HG03103 (cell line): Measurements from ENCODE around the gene MROH2A.
"Not testable (repeated sequence)": the region's sequence is repeated elsewhere in the genome, so short reads cannot be mapped to it uniquely, and the experiment has no call there.

Experiments
- ATAC-seq: cut with Tn5 transposase; IDR thresholded peaks from one replicate; pipeline ENCODE4 v1.9.1; 2021; ENCODE audit warnings: low read depth; ENCODE audit not compliant: unreplicated experiment

MROH2A gene

GRCh38 chr2:233850745-233851144, 72.6 kb downstream of the MROH2A start:
- no peak for ATAC-seq

DNA sequence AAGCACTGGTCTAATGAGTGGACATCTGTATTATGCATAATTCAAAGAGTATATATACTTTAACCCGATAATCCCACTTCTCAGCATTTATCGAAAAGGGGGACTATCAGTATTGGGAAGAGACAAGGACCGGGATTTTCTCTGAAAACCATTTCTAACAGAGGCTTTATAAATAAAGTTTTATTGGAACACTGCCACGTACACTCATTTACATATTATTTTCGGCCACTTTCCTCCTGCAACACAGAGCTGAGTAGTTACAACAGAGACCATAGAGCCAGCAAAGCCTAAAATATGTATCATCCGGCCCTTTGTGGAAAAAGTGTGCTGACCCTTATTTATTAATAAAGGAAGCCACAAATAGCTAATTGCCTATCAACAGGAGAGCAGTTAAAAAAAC, 73.0 kb downstream of the MROH2A start:
- no peak for ATAC-seq

- ATAC-seq = no peak
These were observed 73.9 kb downstream of the MROH2A start for GRCh38 chr2:233852056-233852455.

GRCh38 chr2:233853353-233853752, 75.2 kb downstream of the MROH2A start:
- no peak for ATAC-seq

- ATAC-seq = no peak
These were observed 75.7 kb downstream of the MROH2A start for GRCh38 chr2:233853883-233854240.

GRCh38 chr2:233854241-233854981, 76.3 kb downstream of the MROH2A start, which contains the start of gene HJURP:
Gene HJURP (minus strand): TSS chr2:233854535. CDS start chr2:233854500, 35 bp downstream.
- ATAC-seq = peak; percentile 97

GRCh38 chr2:233855345-233855744, 77.2 kb downstream of the MROH2A start:
- no peak for ATAC-seq

- no peak for ATAC-seq
These were observed 78.1 kb downstream of the MROH2A start for GRCh38 chr2:233856184-233856583.

GRCh38 chr2:233857511-233858141, 79.5 kb downstream of the MROH2A start:
- ATAC-seq = no peak

DNA sequence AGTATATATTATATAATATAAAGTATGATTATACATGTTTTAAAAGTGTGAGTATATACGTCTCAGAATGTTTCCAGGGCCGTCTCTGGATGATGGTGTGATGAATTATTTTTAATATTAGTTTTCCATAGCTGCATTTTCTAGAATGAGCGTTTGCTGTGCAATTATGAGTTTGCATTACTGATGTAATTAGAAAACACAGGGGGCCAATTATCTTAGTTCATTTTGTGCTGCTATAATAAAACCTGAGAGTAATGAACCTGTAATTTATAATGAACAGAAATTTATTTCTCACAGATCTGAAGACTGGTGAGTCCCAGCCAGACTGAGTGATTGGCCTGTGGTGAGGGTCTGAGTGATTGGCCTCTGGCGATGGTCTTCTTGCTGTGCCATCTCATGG, 80.2 kb downstream of the MROH2A start:
- ATAC-seq = no peak

DNA sequence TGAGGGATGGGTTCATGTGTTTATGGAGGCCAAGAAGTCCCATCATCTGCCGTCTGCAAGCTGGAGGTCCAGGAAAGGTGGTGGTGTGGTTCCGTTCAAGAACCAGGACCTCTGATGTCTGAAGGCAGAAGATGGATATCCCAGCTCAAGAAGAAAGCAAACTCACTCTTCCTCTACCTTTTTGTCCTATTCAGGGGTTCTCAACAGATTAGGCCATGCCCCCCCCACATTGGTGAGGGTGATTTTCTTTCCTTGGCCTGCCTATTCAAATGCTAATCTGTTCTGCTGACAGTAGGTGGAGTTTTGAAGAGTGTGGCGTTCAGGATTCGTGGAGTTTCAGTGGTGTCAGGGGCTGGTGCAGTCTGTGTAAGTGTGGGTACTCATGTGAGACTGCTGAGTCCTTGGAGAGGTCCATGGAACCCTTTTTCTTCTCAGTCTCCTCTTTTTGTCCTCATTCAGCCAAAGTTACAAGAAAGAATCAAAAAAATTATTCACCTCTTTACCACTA, 84.2 kb downstream of the MROH2A start:
- ATAC-seq = no peak

GRCh38 chr2:233865838-233866237, 87.7 kb downstream of the MROH2A start:
- no peak for ATAC-seq

- no peak for ATAC-seq
These were observed 88.3 kb downstream of the MROH2A start for GRCh38 chr2:233866479-233866878.

DNA sequence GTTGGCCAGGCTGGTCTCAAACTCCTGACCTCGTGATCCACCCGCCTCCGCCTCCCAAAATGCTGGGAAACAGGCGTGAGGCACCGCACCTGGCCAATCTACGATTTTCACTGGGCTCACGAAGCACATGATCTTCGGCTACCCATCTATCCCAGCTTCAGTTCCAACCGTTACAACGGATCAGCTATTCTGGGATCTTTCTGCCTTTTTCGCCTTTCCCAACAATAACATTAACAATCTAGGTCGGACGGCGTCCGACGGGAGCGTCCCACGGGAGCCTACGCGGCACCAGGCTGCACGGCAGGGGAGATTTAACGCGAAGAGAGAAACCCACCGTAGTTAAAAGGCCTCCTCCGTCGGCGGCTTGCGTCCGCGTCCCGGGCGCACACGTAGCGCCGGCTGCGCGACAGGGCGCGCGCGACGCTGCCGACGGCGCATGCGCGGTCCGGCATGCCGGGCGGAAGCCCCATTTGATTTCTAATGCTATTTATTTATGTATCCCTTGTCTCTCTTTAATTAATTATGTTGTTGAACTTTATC, 89.9 kb downstream of the MROH2A start, which contains the start of gene MSL3B:
TSS of gene MSL3B (minus strand) at position 394 of the 540 bp plus-strand sequence.
- no peak for ATAC-seq

GRCh38 chr2:233871432-233871831, 93.3 kb downstream of the MROH2A start:
- no peak for ATAC-seq

DNA sequence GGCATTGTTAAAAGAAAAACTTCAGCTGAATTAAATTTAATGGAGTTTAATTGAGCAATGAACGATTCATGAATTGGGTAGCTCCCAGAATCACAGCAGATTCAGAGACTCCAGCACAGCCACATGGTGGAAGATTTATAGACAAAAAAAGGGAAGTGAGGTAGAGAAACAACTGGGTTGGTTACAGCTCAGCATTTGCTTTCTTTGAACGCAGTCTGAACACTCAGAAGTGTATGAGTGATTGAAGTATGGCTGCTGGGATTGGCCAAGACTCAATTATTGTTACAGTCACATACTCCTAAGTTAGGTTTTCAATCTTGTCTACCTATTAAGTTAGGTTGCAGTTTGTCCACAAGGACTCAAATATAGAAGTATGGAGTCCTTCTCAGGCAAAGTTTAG, 94.0 kb downstream of the MROH2A start:
- ATAC-seq = not testable (repeated sequence)

- ATAC-seq = no peak
These were observed 104.2 kb downstream of the MROH2A start for GRCh38 chr2:233882353-233882752.
